Endometrial microvascular endothelial cells (primary cell): ENCODE measurements around the gene FADD. TPM values are rescaled to one million over a fixed set of nuclear protein-coding genes. Genes with fewer than 3 reads are reported as not detected.

ENCODE experiments used
- in situ Hi-C: cut with HindIII; loops from 2 replicates; pipeline ENCODE4 v1.10.0; 2017; ENCODE audit warnings: low sequenced_read_pairs, low pct_unique_long_range_greater_than_20kb; ENCODE audit errors: inconsistent ontology term
- total RNA-seq: library from RNA; depleted of rRNA; stranded (reverse); fragments of >200 nt; gene quantifications from one replicate; pipeline ENCODE4 v1.2.3, GENCODE V29; 2015; ENCODE audit errors: inconsistent ontology term

Gene FADD
- total RNA-seq, 1 donor from 2014 or later, result 31.0 TPM

GRCh38 chr11:70250876-70251658, 48.0 kb downstream of the FADD start:
- in situ Hi-C loops, result no loop called here

GRCh38 chr11:70251659-70252321, 48.7 kb downstream of the FADD start:
- in situ Hi-C loops, result no loop called here

- in situ Hi-C loops, result no loop called here
These were observed 49.7 kb downstream of the FADD start for GRCh38 chr11:70252844-70253243.

- in situ Hi-C loops, result no loop called here
These were observed 52.5 kb downstream of the FADD start for GRCh38 chr11:70255477-70256116.

Other genes starting within 250 kb of the FADD start
- not detected for gene ANO1, start 125.0 kb upstream of the FADD start, total RNA-seq
- 46.1 TPM for gene PPFIA1, start 67.4 kb downstream of the FADD start, total RNA-seq
- gene CTTN, start 195.2 kb downstream of the FADD start, total RNA-seq, result 170 TPM